Fibroblast of upper back skin (primary cell): ENCODE measurements around the gene ENPP6.

Experiments used
- DNase-seq: peaks from one replicate; pipeline ENCODE4 v3.0.0-alpha.2; 2013

ENPP6 gene

DNA sequence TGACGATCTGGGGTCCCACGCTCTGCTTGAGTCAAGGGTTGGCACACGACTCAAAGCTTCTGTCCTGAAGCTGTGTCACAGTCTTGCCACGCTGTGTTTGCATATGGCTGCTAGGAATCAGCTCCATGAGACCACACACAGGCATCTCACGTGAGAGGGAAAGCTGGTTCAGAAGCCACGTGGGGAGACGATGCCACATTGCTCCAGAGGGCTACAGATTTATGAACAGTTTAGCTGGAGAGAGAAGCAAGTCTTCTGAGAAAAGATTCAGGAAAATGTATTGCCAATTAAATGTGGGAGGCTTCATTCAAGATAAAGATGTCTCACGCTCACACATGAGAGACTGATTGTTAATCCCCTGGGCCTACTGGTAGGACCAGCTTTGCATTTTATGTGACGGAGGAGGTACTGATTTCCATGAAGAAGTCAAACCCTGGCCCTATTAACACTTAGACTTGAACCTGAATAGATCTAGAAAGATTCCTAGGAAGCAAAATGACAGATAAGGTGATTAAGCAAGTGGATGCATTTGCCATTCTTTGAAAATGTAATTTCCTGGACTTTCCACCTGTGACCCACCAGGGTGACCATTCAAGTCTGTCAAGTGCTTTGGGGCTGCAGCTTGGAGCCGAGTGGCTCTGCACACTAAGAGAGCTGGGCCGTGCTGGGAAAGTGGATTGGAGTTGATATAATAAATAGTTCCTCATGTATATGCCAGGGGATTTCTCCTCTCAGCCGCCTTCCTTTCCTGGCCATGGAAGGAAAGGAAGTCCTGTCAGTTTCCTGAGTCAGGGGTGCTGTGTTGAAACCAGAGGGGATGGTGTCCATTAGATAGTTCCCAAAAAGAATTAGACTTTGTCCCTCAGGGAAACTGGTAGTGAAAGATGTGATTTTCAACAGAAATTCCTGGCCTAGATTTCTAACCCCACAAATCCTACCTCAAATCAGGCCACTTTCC, 29.0 kb downstream of the ENPP6 start:
- no peak for DNase-seq

DNA sequence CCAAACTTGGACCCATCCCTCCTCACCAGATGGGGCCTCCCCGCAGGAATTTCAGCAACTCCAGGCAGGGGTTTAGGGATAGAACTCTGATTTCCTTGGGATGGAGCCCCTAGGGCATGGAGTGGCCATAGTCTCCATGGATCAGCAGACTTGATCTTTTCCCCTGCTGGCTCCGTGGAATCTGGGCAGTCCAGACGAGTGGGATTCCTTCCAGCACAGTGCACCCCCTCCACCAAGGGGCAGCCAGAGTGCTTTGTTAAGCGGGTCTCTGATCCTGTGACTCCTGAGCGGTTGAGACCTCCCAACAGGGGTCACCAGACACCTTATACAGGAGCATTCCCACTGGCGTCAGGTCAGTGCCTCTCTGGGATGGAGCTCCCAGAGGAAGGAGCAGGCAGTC, 40.4 kb downstream of the ENPP6 start:
- no peak for DNase-seq

DNA sequence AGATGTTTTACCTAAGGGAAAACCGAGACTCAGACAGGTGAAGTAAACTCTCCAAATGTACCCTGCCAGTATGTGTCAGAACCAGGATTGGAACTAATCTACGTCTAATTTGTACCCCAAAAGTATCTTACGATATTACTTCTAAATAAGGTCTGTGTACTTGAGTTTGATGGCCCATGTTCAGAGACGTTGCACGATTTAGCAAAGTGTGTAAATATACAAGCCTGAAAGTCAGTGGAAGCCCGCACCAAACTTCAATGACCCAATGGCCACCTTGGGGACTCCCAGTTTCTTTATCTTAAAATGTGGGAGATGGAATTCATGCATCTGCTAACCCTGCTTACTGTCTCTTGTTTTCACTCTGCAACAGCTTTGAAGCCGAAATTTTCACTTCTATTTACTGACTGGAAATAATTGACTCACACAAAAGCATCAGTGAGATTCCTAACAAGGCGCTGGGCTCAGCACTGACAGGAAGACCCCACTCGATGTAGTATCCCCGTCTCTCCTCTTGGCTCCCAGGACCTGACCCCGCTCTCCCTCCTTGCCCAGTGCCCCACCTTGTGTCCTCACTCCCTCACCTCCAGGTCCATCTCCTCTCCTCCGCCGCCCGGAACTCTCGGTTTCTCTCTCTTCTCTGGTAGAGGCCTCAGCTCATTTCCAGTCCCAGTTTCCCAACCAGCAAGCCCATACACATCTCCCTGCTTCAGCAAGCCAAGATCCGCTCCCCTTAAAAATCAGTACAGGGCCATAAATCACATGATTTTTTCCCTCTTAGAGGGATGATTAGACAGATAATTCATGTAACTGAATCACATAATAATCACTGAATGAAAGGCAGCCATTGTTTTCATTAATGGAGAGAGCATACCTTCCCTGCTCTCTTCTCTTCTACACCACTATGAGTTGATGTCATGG, 42.8 kb downstream of the ENPP6 start:
- no peak for DNase-seq

DNA sequence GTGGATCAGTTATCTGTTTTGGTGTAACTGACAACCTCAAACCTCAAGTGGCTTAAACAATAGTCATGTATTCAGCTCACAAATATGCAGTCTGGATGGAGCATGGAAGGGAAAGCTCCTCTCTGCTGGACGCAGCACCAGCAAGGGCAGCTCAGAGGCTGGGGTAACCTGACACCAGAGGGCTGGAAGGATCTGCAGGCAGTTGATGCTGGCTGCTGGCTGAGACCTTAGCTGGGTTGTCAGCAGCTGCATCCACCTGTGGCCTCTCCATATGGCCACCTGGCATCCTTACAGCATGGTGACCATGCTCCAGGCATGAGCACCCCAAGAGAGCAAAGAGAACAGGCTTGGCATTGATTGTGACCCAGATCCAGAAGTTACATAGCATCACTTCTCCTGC, 46.7 kb downstream of the ENPP6 start:
- peak; percentile 79 for DNase-seq

DNA sequence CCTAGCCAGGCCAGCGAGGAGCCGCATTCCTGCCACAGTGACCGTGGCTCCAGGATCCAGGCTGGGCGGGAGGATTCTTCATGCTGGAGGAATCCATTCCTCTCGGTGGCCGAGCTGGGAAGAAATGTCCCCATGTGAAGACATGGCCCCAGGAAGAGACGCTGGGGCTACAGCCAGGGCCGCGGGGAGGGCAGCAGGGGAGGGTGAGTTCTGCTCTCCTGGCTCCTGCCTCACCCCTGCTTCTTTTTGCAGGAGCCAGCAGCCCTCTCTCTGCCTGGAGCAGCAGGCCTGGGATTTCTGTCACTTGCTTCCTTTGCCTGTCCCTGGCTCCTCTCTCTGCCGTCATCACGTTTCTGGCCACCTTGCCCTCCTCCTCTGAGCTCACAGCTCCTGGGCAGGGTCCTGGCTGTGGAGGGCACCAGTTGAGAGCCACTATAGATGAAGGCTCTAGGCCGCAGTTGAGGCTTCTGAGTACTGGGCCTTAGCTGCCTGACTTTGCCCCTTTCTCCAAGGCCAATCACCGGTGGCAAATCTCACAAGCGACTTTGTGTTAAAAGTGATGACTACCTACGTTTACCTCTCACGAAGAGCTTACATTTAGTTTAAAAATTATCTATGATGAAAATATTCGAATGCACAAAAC, 48.3 kb downstream of the ENPP6 start:
- DNase-seq, result no peak

DNA sequence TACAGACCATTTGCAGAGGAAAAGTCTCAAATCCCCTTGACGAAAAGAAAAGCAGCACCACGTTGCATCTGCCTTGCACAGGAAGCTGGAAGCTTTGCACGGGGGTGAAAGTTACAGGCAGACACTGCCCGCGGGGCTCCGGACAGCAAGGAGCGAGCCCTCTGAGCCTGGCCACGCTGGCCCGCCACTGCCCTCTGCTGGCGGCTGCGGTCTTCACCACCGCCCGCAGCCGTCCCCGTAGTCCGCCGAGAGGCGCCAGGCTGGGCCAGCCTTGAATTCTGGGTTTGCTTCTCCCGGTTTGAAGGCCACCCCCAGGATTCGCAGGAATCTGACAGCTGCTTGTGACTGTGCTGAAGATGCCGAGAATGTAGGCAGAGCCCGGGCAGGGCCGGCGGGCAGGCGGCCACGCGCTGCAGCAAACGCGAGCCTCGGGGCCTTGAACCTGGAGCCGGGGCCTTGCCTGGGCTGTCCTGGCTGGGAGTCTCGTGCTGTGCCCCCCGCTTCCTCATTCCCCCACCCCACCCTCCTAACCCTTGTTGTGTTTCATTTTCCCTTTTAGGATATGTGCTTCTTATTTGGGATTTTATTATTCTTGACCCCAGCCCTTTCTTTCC, 49.2 kb downstream of the ENPP6 start:
- peak; percentile 49 for DNase-seq

DNA sequence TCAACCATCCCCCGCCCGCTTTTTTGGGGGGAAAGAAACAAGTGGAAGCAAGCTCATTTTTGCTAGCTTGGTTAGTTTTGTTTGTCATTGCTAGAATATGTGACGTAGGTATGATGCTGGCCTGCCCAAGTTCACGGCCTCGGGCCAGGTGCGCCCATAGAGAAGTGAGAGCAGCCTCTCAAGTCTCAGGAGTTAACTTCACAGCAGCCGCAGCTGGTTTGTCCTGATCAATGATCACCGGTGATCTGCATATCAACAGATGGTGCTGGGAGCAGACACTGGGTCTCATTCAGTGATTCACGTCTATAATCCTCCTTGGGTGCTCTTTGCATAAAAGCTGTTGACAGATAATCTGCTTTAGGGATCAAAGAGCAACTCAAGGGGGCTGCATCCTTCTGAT, 50.1 kb downstream of the ENPP6 start:
- DNase-seq, result no peak

DNA sequence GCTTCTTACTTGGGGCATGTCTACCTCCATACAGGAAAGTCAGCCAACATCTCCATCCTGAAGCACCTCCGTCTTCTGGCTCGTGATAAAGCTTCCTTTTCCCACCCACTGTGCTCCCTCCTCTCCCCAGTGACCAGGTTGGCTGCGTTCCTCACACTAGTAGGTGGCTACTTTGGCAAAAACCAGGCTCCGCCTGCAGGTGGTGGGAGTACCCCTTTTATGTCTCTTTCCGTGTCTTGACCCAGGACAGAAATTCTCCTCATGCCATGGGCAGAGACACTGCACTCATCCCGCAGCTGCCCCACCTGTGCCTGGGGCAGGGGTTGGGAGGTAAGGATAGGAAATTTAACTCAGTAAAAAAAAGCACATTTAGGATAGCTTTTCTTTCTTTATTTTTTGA, 50.9 kb downstream of the ENPP6 start:
- DNase-seq, result no peak

DNA sequence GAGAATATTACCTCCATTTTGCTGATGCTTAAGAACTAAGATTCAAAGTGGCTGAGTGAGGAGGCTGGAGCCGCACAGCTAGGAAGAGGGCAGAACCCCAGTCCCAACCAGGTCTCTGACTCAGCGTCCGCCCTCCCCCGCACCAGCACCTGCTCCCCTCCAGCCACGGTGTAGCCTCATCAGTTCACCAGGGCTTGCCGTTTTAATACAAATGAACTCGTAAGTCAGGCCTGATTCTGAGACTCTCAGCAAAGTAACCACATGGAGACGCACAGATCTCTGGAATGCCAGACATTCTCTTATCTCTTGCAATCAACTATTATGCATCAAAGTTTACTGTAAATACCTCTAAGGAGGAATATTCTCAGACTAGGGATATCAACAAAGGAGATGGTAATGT, 52.4 kb downstream of the ENPP6 start:
- DNase-seq, result peak; percentile 30

DNA sequence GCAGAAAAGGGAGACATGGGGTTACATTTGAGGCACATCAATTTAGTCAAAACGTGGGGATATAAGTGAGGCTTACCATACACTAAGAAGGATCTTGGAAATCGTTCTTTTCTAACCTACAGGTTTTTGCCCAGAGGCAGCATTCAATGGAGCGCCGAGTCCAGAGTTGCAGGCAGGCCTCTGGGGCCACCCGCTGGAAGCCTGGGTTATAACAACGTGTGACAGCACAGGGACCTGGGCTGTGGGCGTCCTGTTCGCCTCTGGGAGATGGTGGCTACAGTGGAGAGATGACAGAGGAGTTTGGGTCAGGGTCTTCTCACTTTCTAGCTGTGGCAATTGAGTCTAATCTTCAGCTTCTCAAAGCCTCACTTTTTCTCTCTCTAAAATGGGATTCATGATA, 53.9 kb downstream of the ENPP6 start:
- DNase-seq, result peak; percentile 44

DNA sequence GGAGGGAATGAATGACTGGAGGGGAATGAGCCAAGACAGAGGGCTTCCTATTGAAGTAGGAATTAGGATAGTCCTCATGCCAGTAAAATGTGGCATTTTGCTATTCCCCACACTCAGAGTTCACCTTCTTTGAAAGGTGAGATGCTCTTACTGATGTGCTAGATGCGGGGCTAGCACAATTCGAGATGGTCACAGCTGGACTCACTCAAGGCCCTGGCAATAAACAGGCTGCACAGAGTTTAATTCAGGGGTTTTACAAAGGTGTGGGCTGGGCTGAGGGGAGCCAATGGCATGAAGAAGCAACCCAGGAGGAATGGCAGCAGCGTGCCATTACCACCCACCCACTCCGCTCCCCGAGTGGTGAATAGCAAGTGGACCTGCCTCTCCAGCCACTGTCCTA, 55.1 kb downstream of the ENPP6 start:
- DNase-seq, result no peak

DNA sequence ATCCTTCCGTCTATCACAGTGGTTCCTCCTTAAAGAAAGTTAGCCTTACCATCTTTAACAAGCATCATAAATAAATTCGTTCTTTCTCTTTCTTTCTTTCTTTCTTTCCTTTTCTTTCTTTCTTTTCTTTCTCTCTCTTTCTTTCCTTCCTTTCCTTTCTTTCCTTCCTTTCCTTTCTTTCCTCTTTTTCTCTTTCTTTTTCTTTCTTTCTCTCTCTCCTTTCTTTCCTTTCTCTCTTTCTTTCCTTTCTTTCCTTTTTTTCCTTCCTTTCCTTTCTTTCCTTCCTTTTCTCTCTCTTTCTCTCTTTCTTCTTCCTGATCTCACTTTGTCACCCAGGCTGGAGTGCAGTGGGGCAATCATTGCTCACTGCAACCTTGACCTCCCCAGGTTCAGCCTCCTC, 60.4 kb downstream of the ENPP6 start:
- DNase-seq, result no peak

DNA sequence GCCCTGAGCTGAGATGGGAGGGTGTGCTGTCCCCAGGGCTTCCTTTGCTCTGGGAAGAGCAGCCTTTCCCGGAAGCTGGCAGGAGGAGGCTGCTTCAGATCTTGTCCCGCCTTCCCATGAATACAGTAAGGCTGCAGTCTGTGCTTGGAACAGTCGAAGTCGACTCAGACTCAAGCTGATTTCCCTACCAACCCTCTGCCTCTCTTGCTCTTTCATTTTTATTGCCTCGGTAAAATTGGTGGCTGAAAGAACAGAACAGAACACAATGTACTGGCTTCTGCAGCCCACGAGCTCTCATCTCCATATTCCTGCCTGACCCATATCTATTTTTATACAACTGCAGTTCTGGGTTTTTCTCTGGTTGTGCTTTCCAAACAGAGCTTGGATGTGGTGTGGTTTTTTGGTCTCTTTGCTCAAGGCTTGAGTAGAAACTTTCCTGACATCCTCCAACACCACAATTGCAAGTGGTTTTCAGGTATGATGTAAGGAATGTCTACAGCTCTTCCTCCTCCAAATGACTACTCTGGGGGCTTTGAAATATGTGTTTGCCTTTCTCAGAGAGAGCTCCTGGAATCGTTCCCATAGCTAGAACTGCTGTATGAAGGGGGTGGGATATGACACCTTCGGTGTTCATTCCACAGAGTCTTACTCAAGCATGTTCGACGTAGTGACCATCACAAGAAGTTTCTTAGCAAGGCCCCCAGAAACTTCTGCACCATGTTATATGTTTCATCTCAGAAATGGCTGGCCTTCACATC, 61.3 kb downstream of the ENPP6 start:
- DNase-seq, result peak; percentile 77

DNA sequence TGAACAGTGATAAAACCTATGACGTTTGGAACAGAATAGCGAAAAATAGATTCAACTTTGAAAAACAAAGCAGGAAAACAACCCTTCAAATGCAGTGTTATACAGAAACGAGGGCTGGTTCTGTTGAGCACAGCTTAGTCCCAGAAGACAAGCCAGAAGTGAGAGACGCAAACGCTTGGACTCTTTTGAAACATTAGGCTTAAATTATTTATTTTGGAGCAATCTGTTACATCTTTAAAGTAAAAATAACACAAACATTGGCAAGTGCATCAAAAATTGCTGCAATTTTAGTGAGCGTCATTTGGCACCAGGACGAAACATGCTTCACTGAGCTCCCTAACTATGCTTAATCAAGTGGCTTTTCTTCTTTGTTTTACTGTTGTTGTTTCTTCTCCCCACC, 63.5 kb downstream of the ENPP6 start:
- DNase-seq, result no peak

DNA sequence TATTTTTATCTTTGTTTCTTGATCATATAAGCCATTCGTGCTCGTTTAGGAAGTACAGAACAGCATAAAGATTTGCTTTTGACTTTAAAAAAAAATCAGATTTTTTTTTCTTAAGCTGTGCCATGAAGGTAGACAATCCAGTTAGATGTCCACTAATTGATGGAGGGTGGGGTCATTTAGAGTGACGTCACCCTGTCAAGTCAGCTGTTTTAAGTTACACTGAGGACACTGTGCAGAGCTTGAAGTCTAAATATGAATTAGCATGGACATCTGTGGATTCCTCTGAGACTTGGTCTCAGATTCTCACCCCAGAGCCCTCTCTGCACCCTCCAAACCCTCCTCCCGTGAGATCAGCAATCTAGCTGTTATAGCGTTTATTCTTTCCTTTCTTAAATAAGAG, 63.9 kb downstream of the ENPP6 start:
- DNase-seq, result no peak

DNA sequence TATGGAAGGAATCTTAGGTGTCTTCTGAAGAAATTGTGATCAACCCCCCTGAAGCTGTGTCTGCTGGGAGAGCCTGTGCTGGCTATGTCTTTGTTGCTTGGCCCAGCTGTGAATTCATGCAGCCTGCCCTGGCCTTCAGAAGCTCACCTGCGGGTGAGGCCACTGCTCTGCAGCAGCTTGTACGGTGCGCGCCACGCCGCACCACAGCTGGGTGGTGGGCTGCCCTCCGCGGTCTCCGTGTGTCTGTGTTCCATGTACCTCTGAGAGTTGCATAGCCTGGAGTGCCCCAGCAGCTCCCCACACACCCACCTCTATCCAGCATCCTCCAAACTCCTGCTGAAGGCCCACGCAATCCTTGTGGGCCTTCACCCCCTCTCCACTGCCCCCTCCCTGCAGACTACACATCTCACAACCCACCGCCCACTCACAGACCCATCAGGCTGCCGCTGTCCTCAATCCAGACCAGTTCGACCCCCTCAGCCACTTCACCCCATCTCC, 65.6 kb downstream of the ENPP6 start:
- DNase-seq, result no peak

DNA sequence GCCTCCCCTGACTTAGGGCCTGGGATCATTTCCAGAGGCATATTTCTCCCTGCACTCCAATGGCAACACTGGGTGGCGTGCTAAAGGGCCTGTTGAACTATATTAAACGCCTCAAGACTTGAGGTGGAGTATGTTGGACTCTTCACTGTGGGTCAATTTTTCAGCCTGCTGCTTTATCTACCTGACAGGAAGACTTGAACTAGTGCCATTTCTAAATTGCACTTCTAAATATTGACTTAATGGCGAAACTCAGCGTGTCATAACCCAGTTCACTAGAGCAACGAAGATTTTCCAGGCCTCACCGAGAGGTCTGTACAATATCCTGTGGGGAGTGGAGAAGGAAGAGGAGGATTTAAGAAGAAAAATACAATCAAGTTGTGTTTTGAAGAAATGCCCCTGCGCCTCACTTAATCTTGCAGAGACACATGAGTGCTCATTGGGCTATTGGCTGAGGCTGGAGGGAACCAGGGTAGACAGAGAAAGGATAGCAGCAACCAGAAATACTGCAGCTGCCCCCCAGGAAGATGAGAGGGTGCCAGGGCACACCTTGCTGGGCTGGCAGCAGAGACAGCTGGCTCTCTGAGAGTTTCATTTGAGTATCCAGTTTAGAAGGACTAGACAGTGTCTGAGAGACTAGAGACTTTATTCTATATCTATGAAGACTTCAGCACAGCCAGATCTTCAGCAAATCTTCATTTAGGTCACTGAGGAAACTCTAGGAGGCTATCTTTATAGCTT, 67.4 kb downstream of the ENPP6 start:
- no peak for DNase-seq

DNA sequence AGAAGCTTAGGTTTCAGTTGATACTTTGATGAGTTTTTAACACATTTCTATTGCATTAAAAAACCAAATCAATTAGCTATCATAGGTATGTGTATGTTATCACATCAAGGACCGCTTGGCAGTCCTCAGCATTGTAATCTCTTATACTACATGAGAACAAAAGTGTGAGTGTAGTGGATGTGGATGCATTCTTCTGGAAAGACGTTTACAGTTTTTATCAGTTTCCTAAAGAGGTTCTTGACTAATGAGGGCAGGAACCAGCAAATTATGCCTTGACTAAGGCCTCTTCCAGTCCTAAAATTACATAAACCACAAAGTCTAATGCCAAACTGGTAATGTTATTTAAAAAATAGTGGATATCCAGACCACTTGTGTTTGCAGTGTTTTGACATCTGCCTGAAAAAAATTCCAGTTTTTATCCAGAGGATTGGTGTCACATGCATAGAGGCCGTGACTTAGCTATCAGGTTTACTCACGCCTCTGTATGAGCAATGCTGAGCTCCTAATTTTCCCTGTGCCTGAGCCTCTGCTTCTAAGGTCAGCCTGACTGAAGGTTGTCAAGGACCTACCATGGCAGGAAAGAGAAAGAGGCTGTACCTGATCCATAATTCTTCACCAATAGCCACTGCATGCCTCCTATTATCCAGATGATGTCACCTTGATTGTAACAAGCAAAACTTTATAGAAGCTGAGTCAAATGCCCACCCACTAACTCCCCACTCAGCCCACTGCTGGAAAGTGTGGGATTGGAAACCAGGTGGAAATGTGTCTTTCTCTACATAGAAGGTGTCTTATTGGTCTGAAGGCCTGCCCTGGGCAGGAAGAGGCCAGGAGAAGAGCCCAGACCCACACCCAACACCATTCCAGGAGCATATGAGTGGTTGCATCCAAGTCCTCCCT, 68.7 kb downstream of the ENPP6 start:
- peak; percentile 25 for DNase-seq

DNA sequence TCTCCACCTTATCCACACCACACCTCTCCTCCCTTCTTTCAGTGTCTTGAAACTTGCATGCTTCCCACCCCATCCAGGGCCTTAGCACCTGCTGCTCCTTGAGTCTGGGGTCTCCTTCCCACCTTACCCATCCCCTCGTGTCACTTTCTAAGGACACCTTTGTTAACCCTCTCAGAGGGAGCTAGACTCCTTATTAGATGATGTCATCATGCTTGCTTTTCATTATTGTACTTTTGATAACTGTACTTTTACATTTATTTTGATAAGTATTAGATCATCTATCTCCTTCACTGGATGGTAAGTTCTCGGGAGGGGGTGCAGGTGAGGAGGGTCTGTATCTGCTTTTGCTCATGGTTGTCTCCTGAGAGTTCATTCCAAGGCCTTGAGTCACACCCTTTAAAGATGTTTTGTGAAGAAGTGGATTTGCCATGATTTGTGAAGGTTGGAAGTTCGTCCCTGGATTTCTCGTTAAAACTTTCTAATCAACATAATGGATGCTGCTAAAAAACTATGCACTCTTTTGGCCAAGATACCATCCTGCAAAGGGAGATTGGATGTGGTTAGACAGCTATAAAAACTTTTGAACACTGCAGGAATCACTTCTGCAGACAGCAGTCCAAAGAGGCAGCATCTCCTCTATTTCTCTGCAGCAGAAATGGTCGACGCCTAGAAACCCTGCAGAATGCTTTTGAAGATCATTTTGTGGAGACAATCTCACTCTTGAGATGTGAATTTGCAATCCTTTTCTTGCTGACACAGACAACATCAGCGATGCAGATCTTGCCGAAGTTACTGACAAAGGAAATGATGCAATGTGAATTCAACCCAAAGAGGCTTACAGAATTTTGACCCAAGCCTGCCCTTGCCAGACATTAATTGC, 69.6 kb downstream of the ENPP6 start:
- DNase-seq, result peak; percentile 67
